Measurements from ENCODE around the gene HOXC4. TPM values are rescaled to one million over a fixed set of nuclear protein-coding genes. Genes with fewer than 3 reads are reported as not detected.
A peak's percentile ranks its signal among the peaks of the same experiment; 100 is the strongest.

HOXC4 gene
- total RNA-seq, 1 donor from 2014 or later = not detected

DNA sequence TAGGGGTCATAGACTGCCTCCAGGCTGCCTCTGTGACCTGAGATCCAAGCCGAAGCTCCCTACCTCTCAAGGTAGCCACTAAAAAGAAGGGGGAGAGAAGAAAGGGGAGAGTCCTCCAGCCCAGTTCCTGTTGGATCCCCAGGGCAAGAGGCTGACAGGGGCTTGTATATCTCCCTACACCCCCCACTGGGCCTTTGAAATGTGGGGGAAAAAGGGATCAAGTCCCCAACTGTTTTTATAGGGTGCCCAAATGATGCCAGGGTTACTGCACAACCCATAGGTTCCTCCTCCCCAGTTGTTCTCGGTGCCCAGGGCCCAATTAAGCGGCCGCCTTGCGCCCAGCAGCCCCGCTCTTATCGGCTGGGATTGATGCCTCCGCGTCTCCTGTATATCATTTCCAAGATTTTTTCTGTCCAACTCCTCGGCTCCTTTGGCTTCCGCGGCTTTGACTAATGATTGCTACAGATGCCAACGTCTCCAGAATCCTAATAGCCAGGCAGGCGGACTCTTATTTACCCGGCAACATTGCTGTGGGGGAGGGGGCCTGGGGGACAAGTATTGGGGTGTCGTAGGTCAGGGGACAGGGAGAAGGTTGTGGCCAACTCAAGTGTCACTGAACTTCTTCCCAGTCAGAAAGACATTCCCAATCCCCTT lies 7.6 kb upstream of the HOXC4 start:
- DNase-seq (ENCODE audit: low spot score) = no peak
- Mint-ChIP-seq H3K27me3 (ENCODE audit: low read depth) (peaks cover 86% of the 10 kb centered on the region), H3K4me1 (ENCODE audit: low read depth) (no peaks in the 10 kb centered on the region), H3K9me3 (ENCODE audit: low read depth) (no peaks in the 10 kb centered on the region), H3K27ac (ENCODE audit: unreplicated experiment) (no peak overlapping the region), H3K36me3 (ENCODE audit: low read depth) (no peaks in the 10 kb centered on the region), H3K4me3 (ENCODE audit: unreplicated experiment) (no peak overlapping the region)
- TF ChIP-seq, protein P1, sequence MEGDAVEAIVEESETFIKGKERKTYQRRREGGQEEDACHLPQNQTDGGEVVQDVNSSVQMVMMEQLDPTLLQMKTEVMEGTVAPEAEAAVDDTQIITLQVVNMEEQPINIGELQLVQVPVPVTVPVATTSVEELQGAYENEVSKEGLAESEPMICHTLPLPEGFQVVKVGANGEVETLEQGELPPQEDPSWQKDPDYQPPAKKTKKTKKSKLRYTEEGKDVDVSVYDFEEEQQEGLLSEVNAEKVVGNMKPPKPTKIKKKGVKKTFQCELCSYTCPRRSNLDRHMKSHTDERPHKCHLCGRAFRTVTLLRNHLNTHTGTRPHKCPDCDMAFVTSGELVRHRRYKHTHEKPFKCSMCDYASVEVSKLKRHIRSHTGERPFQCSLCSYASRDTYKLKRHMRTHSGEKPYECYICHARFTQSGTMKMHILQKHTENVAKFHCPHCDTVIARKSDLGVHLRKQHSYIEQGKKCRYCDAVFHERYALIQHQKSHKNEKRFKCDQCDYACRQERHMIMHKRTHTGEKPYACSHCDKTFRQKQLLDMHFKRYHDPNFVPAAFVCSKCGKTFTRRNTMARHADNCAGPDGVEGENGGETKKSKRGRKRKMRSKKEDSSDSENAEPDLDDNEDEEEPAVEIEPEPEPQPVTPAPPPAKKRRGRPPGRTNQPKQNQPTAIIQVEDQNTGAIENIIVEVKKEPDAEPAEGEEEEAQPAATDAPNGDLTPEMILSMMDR (IDR thresholded peaks at IDR 0.05) = no peak

GRCh38 chr12:54046809-54047159 lies 6.9 kb upstream of the HOXC4 start:
- Mint-ChIP-seq H3K27ac (ENCODE audit: unreplicated experiment) (no peak overlapping the region), H3K4me1 (ENCODE audit: low read depth) (no peaks in the 10 kb centered on the region), H3K36me3 (ENCODE audit: low read depth) (no peaks in the 10 kb centered on the region), H3K4me3 (ENCODE audit: unreplicated experiment) (no peak overlapping the region), H3K27me3 (ENCODE audit: low read depth) (peaks cover 87% of the 10 kb centered on the region), H3K9me3 (ENCODE audit: low read depth) (no peaks in the 10 kb centered on the region)
- no peak for DNase-seq (ENCODE audit: low spot score)
- TF ChIP-seq, protein P1 (IDR thresholded peaks at IDR 0.05) = no peak

DNA sequence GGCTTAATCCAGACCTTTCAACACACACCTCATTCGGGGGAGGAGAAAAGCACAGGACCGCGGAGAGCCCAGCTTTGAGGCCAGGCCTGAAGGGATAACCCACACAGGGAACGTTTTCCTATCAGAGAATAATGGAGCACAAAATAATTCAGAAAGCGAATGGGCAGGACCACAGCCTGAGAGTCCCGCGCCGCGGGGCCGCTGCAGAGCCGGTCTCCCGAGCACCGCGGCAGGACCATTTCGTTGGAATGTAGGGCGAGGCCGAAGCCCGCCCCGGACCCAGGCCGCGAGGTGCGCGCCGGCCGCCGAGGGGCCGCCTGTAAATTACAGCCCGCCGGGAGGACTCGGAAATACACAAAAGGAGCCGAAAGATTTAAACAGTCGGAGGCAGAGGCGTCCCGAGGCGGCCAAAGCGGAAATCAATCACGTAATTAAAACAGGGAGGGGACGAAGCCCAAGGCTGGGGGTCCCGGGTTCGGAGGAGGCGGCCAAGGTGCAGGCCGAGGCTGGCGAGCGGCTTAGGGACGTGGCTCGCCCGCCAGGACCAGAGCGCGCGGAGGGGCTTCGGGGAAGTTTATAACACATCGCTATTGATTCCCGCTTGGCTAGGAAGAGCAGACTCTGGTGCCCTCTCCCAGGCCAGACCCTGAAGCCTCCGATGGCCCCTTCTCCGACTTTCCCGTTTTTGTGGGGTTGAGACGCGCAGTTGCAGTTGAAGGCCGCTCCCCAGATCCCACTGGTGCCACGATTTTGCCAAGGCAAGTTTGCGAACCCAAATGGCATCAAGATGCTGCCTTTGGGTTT lies 6.3 kb upstream of the HOXC4 start:
- Mint-ChIP-seq H3K4me1 (ENCODE audit: low read depth) (no peaks in the 10 kb centered on the region), H3K27ac (ENCODE audit: unreplicated experiment) (no peak overlapping the region), H3K9me3 (ENCODE audit: low read depth) (no peaks in the 10 kb centered on the region), H3K4me3 (ENCODE audit: unreplicated experiment) (peak overlapping the region; percentile 6), H3K27me3 (ENCODE audit: low read depth) (peaks cover 88% of the 10 kb centered on the region), H3K36me3 (ENCODE audit: low read depth) (no peaks in the 10 kb centered on the region)
- DNase-seq (ENCODE audit: low spot score) = no peak
- TF ChIP-seq, protein P1 (IDR thresholded peaks at IDR 0.05) = no peak

DNA sequence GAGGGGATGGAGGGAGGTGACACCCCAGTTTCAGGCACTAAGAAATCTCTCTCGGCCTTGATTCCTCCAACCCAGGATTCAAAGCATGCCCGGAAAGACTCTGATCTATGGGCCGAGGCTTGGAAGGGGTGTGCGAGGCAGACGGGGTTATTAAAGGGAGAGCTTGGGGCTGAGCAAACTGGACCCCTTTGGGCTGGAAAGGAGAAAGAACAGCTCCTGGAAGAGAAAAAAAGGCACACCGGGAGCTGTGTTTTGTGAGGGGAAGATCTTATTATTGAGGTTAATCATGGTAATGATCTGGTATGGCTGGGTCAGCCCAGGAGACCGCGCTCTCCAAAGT lies 5.7 kb upstream of the HOXC4 start:
- H3K4me3 Mint-ChIP-seq (ENCODE audit: unreplicated experiment) = no peak overlapping the region
- H3K27me3 Mint-ChIP-seq (ENCODE audit: low read depth) = peaks cover 87% of the 10 kb centered on the region
- no peaks in the 10 kb centered on the region for H3K4me1 Mint-ChIP-seq (ENCODE audit: low read depth)
- no peaks in the 10 kb centered on the region for H3K36me3 Mint-ChIP-seq (ENCODE audit: low read depth)
- DNase-seq (ENCODE audit: low spot score) = no peak
- TF ChIP-seq, protein P1 (IDR thresholded peaks at IDR 0.05) = no peak
- no peaks in the 10 kb centered on the region for H3K9me3 Mint-ChIP-seq (ENCODE audit: low read depth)
- no peak overlapping the region for H3K27ac Mint-ChIP-seq (ENCODE audit: unreplicated experiment)

DNA sequence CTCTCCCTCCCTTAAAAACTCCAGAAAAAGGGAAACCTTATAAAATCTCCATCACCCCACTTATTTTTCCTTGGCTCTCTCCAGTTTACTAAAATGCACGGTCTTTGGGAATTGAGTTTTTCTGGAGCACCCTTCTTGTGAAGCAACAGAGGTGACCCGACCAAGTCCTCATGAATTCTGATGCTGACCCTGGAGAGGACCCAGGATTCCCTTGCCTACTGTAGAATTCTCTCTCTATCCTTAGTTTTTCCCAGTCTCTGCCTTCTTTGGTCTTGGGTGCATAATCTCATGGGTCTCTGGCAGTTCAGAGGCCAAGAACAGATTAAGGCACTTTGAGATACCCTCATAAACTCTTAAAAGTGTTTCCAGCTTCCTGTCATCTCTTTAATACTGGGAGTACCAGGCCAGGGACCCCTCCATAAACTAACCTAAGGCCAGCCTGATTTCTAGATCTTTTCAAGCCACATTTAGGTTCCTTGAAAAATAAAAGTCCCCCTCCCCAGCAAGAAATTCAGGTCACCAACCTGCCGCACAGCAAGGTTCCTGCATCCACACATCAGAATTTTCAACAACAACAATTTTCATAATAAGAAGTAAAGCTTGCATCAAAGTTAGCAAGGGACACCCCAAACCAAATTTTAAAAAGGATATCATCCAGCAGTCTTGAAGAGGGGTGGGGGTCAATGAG lies 5.1 kb upstream of the HOXC4 start:
- H3K9me3 Mint-ChIP-seq (ENCODE audit: low read depth) = no peaks in the 10 kb centered on the region

More for the DNA sequence above, 5.1 kb upstream of the HOXC4 start:
- no peaks in the 10 kb centered on the region for H3K36me3 Mint-ChIP-seq (ENCODE audit: low read depth)
- no peak for DNase-seq (ENCODE audit: low spot score)
- no peaks in the 10 kb centered on the region for H3K4me1 Mint-ChIP-seq (ENCODE audit: low read depth)
- no peak overlapping the region for H3K27ac Mint-ChIP-seq (ENCODE audit: unreplicated experiment)
- H3K4me3 Mint-ChIP-seq (ENCODE audit: unreplicated experiment) = no peak overlapping the region
- TF ChIP-seq, protein P1 (IDR thresholded peaks at IDR 0.05) = no peak
- H3K27me3 Mint-ChIP-seq (ENCODE audit: low read depth) = peaks cover 87% of the 10 kb centered on the region
